ENCODE measurements around the gene MAP2K7.

GRCh38 chr19:7932930-7933300, 29.2 kb downstream of the MAP2K7 start:
- TF ChIP-seq CTCF (IDR thresholded peaks at IDR 0.05) (no peak), POLR2A (IDR thresholded peaks at IDR 0.05) (no peak)
